ENCODE results near the gene TTYH3.
"Not testable (repeated sequence)": the region's sequence is repeated elsewhere in the genome, so short reads cannot be mapped to it uniquely, and the experiment has no call there.

The TTYH3 gene

GRCh38 chr7:2631946-2632732 lies at the start of gene TTYH3:
Gene TTYH3 (plus strand): TSS chr7:2631986. CDS start chr7:2632156, 170 bp downstream.
- DNase-seq, result no peak

GRCh38 chr7:2582006-2582735 lies 49.6 kb upstream of the TTYH3 start:
- no peak for DNase-seq

DNA sequence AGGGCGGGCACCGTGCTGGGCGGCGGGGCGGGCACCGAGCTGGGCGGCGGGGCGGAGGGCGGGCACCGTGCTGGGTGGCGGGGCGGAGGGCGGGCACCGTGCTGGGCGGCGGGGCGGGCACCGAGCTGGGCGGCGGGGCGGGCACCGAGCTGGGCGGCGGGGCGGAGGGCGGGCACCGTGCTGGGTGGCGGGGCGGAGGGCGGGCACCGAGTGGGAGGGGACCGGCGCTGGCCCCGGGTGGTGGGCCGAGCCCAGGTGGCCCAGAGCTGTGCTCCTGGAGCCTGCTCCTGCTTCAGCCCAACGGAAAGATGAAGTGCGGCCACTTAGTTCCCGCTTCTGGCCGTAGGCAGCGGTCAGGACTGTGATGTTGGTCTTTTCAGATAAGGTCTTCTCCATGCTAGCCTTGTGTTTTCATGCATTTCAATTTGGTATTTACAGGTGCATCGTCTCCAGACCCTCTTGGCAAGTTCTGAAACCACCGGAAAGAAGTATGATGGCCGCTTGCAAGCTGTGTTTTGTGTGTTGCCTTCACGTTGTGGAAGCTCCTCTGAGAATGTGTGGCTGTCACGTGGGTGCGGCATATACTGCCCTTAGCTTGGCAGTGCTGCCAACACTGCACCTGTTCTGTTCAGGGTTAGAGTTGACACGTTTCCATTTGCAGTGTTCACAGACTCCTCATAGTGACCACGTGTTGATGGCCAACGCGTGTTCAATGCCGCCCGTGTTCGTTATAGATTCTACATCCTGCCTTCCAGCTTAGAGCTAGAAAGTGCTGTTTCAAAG lies 47.8 kb upstream of the TTYH3 start:
- DNase-seq, result no peak

DNA sequence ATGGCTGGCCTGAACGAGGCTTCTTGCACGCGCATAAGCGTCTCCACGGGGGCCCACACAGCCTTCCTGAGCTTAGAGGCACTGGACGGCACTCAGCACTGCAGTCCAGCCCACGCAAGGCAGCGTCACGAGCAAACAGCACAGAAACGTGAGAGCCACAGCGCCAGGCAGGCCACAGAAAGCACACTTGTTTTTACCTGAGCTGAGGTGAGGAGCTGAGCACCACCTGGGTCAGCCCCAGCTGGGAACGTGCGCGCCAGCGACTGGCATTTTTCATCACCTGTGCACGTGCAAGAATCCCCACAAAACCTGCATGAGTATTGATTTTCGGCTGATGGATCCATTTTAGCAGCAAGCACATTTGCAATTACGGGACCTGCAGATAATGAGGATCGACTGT lies 46.3 kb upstream of the TTYH3 start:
- DNase-seq, result peak; percentile 88

DNA sequence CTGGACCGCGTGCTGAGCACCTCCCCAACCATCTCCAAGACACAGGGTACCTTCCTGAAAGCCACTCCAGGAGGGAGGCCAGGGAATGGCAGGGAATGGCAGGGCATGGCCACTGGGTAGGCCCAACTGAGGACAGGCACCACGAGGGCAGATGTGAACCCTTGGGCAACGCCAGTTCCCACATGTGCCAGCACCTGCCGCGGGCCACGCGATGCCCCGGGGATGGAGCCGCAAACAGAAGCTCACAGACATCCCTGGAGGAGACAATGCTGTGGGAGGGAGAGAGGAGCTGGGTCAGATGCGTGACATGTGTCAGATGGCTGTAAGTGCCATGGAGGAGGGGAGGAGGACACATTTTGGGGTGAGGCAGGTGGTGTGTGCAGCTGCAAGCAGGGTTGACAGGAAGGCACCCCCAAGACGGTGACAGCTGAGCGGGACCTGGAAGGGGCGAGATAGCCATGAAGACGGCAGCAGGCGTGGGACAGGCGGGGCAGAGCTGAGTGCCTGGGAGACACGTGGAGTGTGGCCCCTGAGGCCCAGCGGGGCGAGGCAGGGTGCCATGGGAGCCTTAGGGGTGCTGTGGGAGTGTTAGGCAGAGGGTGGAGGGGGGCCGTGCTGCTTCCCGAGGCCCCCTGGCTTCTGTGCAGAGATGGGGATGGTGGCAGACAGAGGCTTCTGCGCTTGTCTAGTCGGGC lies 45.3 kb upstream of the TTYH3 start:
- DNase-seq, result peak; percentile 46

- DNase-seq, result no peak
Observed at GRCh38 chr7:2587134-2587533, 44.7 kb upstream of the TTYH3 start.

DNA sequence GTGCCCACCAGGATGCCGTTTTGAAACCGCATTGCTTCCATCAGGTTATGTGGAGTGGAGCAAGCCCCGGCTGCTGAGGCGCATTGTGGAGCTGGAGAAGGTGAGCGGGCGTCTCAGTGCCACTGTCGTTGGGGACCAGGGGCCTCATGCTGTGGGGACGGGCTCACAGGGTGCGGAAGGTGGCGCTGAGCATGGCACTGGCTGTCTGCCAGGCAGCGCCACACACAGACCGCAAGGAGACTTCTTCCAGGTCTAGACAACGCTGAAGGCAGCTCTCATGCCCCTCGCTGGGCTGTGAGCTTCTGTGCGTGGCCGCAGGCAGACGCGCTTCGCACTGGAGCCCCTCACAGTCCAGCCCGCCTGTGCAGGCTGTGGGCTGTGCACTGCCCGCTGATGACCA lies 44.0 kb upstream of the TTYH3 start:
- DNase-seq, result no peak

GRCh38 chr7:2589341-2589740 lies 42.4 kb upstream of the TTYH3 start:
- DNase-seq, result no peak

DNA sequence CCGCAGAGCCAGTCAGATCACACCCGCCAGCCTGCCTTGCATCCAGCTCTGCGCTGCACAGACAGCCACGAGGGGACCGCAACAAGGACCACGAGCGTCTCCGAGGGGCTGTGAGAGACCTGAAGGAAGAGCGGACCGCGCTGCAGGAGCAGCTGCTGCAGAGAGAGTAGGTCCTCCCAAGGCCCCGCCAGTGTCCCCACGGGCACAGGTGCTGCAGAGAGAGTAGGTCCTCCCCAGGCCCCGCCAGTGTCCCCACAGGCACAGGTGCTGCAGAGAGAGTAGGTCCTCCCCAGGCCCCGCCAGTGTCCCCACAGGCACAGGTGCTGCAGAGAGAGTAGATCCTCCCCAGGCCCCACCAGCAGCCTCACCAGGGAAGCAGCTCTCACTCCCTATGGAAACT lies 41.8 kb upstream of the TTYH3 start:
- DNase-seq, result not testable (repeated sequence)

DNA sequence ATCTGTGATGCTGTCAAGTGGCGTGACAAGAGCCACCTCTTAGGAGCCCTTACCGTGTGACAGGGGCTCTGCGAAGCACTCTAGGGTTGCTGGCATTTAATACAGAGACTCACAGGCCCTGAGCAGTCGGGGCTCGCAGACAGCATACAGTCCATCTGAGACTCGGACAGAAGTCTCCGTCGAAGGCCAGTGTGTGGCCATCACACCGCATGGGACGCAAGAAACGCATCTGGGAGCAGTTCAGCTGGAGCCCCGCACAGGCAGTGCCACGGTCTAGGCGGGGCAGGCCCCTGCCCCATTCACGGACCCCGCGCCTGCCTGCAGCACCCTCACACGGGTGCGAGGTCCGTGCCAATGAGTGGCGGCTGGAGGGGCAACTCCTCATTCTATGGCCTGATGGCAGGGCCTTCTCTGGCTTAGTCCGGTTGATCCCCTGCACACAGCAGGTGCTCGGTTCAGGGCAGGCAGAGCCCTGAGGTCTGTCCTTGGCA lies 39.4 kb upstream of the TTYH3 start:
- no peak for DNase-seq

DNA sequence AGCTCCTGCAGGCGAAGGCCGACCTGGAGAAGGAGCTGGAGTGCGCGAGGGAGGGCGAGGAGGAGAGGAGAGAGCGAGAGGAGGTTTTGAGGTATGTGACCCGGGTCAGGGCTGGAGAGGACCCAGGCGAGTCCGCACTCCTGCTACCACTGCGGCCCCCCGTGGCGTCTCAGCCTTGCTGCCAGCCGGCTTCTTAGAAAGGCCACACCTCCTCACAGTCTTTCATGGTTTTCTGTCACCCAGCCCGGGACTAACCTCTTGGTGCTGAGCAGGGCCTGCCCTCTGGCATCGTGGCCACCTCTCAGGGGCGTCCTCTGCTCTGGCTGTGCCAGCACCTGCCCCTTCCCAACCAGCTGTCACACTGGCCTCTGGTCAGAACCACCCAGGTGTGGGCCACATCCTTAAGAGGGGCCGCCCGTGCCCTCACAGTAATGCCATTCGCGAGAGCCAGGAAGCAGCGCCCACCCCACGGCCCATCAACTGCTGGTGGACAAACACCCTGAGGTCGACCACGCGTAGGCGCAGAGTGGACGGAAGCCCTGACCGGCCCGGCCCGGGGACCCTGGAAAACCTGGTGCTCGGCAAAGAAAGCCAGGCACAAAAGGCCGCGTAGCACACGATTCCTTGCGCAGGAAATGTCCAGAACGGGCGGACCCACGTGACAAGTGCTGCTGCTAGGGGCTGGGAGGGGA lies 38.6 kb upstream of the TTYH3 start:
- no peak for DNase-seq

DNA sequence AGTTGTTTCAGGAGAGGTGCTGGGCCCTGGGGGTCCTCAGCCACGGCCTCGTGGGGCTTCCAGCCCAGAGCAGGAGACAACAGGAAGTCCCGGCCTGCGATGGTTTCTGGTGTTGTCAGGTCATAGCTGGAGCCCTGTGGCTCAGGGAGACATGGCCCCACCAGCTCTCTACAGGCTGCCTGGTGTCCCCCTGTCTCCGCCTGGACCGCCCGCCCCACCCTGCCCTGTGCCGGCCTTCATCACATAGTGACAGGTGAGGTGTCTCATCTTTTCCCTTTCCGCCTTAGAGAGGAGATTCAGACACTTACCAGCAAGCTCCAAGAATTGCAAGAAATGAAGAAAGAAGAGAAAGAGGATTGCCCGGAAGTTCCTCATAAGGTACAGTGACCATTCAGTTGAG lies 37.2 kb upstream of the TTYH3 start:
- DNase-seq, result no peak

- DNase-seq, result no peak
Observed at GRCh38 chr7:2595258-2595860, 36.4 kb upstream of the TTYH3 start.

DNA sequence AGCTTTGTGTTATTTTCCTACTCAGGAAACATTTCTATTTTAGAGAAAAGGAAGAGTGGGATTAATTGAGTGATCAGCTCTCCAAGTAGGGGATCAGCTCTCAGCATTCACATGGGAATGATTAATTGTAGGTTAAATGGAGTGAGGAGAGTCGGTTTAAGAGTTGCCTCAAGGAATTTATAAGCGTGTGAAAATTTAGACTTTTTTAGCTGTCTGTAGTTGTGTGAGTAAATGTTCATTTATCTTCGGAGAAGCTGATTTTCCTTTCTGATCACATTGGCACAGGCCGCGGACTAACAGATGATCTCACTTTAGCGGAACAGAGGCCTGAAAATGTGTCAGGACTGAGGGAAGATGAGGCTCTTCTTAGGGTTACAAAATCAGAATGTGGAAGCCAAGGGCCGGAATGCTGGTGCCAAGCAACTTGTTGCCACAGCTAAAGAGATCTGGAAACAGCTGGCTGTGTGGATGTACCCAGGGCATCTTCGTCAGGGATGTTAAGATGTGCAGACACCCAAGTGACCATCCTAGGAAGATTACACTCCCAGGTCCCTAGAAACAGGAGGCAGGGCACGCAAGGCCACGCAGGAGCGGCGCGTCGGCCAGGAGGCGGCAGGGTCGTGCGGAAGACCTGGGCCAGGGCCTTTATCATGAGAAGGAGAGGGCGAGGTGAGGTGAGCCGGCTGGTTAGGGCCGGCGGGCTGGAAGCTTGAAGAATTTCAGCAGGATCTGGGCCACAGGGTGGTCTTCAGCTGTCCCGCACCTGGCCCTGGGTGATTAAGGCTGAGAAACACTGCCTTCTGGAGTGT lies 35.1 kb upstream of the TTYH3 start:
- no peak for DNase-seq

DNA sequence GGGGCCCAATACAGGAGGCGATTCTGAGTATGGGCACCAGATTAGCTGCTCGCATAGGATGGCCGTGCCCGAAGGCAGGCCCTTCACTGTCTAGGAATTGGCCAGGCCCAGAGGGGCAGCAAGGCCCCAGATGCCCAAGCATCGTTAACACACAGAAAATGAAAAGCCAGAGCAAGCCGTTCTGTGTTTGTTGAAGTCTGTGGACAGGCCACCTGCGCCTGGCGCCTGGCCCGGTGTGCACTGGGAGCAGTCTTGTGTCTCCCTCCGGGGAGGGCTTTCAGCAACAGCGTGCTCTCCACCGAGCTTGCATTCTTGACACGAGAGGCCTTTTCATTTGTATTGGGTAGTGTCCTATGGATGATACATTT lies 34.5 kb upstream of the TTYH3 start:
- no peak for DNase-seq

GRCh38 chr7:2598154-2598823 lies 33.5 kb upstream of the TTYH3 start:
- no peak for DNase-seq

DNA sequence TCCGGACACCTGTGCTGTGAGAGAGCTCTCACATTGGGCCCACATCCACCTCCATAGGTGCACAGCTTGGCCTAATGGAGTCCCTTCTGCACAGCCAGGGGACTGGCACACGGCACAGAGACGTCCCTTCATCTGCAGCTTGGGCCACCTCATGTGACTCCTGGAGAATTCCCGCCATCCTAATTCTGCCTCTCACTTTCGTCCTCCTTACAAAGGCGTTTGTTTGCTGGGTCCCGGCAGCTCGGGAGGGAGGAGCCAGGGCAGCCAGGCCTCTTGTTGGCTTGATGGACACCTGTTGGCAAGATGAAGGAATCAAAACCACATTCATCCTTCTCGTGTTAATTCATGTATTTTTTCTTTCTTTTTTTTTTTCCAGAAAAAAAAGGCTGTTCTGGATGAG lies 30.7 kb upstream of the TTYH3 start:
- no peak for DNase-seq

DNA sequence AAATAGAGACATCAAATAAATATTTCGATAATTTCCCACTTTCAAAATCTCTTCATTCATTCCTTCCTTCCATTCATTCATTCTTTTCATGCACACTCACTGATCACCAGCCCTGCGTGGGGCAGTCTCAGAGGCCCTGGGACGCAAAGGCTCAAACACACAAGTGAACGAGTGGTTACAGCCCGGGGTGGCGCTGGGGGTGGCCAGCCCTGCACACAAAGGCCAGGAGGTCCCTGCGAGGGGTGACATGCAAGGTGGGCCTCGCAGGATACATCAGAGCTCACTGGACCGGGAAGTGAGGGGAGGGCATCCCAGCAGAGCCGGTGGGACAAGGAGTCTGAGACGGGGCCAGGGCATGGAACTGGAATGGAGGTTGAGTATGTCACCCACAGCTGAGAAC lies 29.9 kb upstream of the TTYH3 start:
- DNase-seq, result no peak

DNA sequence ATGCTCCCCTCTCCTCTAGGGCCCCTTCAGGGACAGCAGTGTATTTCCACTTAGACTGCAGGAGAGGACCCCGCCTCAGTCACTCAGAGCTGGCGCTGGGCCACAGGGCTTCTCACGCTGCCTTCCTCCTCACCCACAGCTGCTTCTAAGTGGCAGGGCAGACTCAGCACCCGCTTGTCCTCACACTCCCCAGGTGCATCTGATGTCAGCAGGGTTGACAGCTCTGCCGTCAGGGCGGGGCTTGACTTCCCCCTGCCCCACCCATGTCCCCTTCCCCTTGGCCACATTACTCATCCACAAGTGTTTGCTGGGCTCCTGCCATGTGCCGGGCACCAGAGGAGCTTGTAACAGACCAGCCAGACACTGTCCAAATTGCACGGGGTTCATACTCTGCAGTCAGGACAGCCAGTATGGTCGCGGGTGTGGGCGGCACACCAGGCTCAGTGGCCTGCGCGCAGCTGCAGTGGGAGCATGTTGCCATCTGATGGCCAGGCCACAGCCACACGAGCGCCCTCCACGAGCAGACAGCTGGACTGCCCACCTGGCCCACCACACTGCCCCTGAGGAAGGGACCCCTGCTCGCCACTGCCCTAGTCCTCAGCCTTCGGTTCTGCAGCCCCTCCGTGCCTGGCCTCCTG lies 29.3 kb upstream of the TTYH3 start:
- DNase-seq, result peak; percentile 62
